GM23248 (cell line): Measurements from ENCODE around the gene GALNT14. TPM values are rescaled to one million over a fixed set of nuclear protein-coding genes. Genes with fewer than 3 reads are reported as not detected.
"Not testable (repeated sequence)": the region's sequence is repeated elsewhere in the genome, so short reads cannot be mapped to it uniquely, and the experiment has no call there.

ENCODE experiments used
- DNase-seq: peaks from one replicate; pipeline ENCODE4 v3.0.0-alpha.2; 2015
- H2AFZ ChIP-seq: fragments of 200-600 bp; sonication (generic); 2 replicates; pipeline ENCODE4 v1.6.1; 2016; ENCODE audit warnings: antibody characterized with exemption
- H3F3A ChIP-seq: fragments of 200-600 bp; sonication (generic); 2 replicates; pipeline ENCODE4 v1.6.1; 2016; ENCODE audit warnings: mild to moderate bottlenecking, antibody characterized with exemption, mixed run types; ENCODE audit not compliant: insufficient read depth
- H3K27ac ChIP-seq: fragments of 200-600 bp; sonication (generic); 2 replicates; pipeline ENCODE4 v1.5.1; 2016; ENCODE audit warnings: mild to moderate bottlenecking
- H3K27me3 ChIP-seq: fragments of 200-600 bp; sonication (generic); replicated peaks from 2 replicates; pipeline ENCODE4 v1.6.1; 2016; ENCODE audit warnings: mild to moderate bottlenecking; ENCODE audit not compliant: insufficient read depth
- H3K36me3 ChIP-seq: fragments of 200-600 bp; sonication (generic); 2 replicates; pipeline ENCODE4 v1.6.1; 2016; ENCODE audit warnings: low read depth, mild to moderate bottlenecking
- H3K4me1 ChIP-seq: fragments of 200-600 bp; sonication (generic); 2 replicates; pipeline ENCODE4 v1.6.1; 2016; ENCODE audit warnings: mild to moderate bottlenecking; ENCODE audit not compliant: insufficient read depth
- H3K4me2 ChIP-seq: fragments of 200-600 bp; sonication (generic); one replicate; pipeline ENCODE4 v1.6.1; 2016; ENCODE audit warnings: mild to moderate bottlenecking; ENCODE audit not compliant: unreplicated experiment
- H3K4me3 ChIP-seq: fragments of 200-600 bp; sonication (generic); 2 replicates; pipeline ENCODE4 v1.5.1; 2016; ENCODE audit warnings: mild to moderate bottlenecking
- H3K79me2 ChIP-seq: fragments of 200-600 bp; sonication (generic); 2 replicates; pipeline ENCODE4 v1.6.1; 2016; ENCODE audit warnings: mild to moderate bottlenecking; ENCODE audit not compliant: insufficient read depth
- H3K9ac ChIP-seq: fragments of 200-600 bp; sonication (generic); 2 replicates; pipeline ENCODE4 v1.6.1; 2016; ENCODE audit warnings: mild to moderate bottlenecking
- H3K9me2 ChIP-seq: fragments of 200-600 bp; sonication (generic); 2 replicates; pipeline ENCODE4 v1.6.1; 2016; ENCODE audit warnings: mixed run types, mild to moderate bottlenecking, moderate library complexity; ENCODE audit not compliant: insufficient read depth
- H3K9me3 ChIP-seq: fragments of 200-600 bp; sonication (generic); one replicate; pipeline ENCODE4 v1.6.1; 2017; ENCODE audit warnings: low read depth
- H4K20me1 ChIP-seq: fragments of 200-600 bp; sonication (generic); 2 replicates; pipeline ENCODE4 v1.6.0; 2016; ENCODE audit not compliant: insufficient read depth
- EZH2 ChIP-seq: fragments of 200-600 bp; sonication (generic); IDR thresholded peaks from 2 replicates; pipeline ENCODE4 v1.6.1; 2018; ENCODE audit warnings: antibody characterized with exemption, mild to moderate bottlenecking; ENCODE audit not compliant: insufficient read depth, poor library complexity, severe bottlenecking
- EZH2phosphoT487 ChIP-seq: fragments of 200-600 bp; sonication (generic); IDR thresholded peaks from 2 replicates; pipeline ENCODE4 v1.6.1; 2018; ENCODE audit warnings: antibody characterized with exemption, moderate library complexity, mild to moderate bottlenecking, low read depth; ENCODE audit not compliant: insufficient read depth
- WGBS, 2 experiments: methylation state at CpG; one replicate each; pipeline ENCODE4 v1.1.6; 2015 to 2017; ENCODE audit warnings: low lambda C conversion rate in 2 of 2, low coverage in 1 of 2; ENCODE audit errors: missing lambda C conversion rate in 2 of 2; 5-methylcytosine and 5-hydroxymethylcytosine counted together
- in situ Hi-C: fragments of 300-500 bp; cut with MboI; formaldehyde crosslinking; loops from 2 replicates; pipeline ENCODE4 v1.15.0; 2020
- polyA plus RNA-seq: library from polyadenylated mRNA; unstranded; fragments of >200 nt; fragmentation: Nextera tagmentation; extraction: Ambion mirVana; gene quantifications from 2 replicates; pipeline ENCODE4 v1.2.1, GENCODE V29; 2016
- total RNA-seq: library from RNA; depleted of rRNA; stranded (reverse); fragments of >200 nt; shearing (Covaris generic); gene quantifications from 2 replicates; pipeline ENCODE4 v1.2.3, GENCODE V29; 2014; rRNA removed

The GALNT14 gene
- 1.4 and 3.5 TPM in 2 replicates for total RNA-seq
- 2.3 and 3.2 TPM in 2 replicates for polyA plus RNA-seq

GRCh38 chr2:31138037-31138962 lies at the start of gene GALNT14:
GALNT14 (minus strand) TSS chr2:31138440; CDS start chr2:31138086, 354 bp downstream.
- H3K9ac ChIP-seq: peak within 1 kb of the TSS; percentile 42
- H3F3A ChIP-seq: no peaks in the 10 kb centered on the region
- H4K20me1 ChIP-seq: no peaks in the 10 kb centered on the region
- H3K9me3 ChIP-seq: no peaks in the 10 kb centered on the region
- H3K79me2 ChIP-seq: no peaks in the 10 kb centered on the region
- H3K27ac ChIP-seq: no peak within 1 kb of the TSS
- peak within 1 kb of the TSS; percentile 86 for H2AFZ ChIP-seq
- in situ Hi-C loops: no loop called here
- no peaks in the 10 kb centered on the region for H3K36me3 ChIP-seq
- 4 to 5% methylated on average over 56 to 91 of the region's 95 CpGs for WGBS, 2 experiments
- peaks cover 22% of the 10 kb centered on the region for H3K27me3 ChIP-seq
- peak within 1 kb of the TSS; percentile 78 for H3K4me3 ChIP-seq
- H3K4me2 ChIP-seq: peak within 1 kb of the TSS; percentile 82
- H3K4me1 ChIP-seq: no peaks in the 10 kb centered on the region
- no peaks in the 10 kb centered on the region for H3K9me2 ChIP-seq
- peak; percentile 82 for DNase-seq
- TF ChIP-seq EZH2 (no peak), EZH2phosphoT487 (no peak)

GRCh38 chr2:31187166-31187565 lies 48.9 kb upstream of the GALNT14 start:
- Histone ChIP-seq H3K27me3 (peaks cover 22% of the 10 kb centered on the region), H3K9me2 (no peaks in the 10 kb centered on the region), H3K79me2 (no peaks in the 10 kb centered on the region), H3K9me3 (no peaks in the 10 kb centered on the region), H3K9ac (no peak overlapping the region), H3F3A (no peaks in the 10 kb centered on the region), H3K36me3 (no peaks in the 10 kb centered on the region), H3K27ac (no peak overlapping the region), H3K4me1 (no peaks in the 10 kb centered on the region), H4K20me1 (no peaks in the 10 kb centered on the region), H3K4me2 (no peak overlapping the region), H2AFZ (no peak overlapping the region), H3K4me3 (no peak overlapping the region)
- WGBS, 2 experiments: 57 to 66% methylated on average over 3 to 4 of the region's 4 CpGs
- in situ Hi-C loops: no loop called here
- TF ChIP-seq EZH2phosphoT487: no peak
- DNase-seq: no peak

- H3K4me2 ChIP-seq, H3K36me3 ChIP-seq, in situ Hi-C loops, H4K20me1 ChIP-seq, H3K9me3 ChIP-seq, H3K4me1 ChIP-seq, DNase-seq, H3K9me2 ChIP-seq, H3K9ac ChIP-seq, H3K79me2 ChIP-seq, H2AFZ ChIP-seq, H3K27ac ChIP-seq, H3F3A ChIP-seq, H3K4me3 ChIP-seq: not testable (repeated sequence)
- peaks cover 22% of the 10 kb centered on the region for H3K27me3 ChIP-seq
- 77% methylated on average over 7 of the region's 7 CpGs for WGBS, 2 experiments
These were observed 45.7 kb upstream of the GALNT14 start for GRCh38 chr2:31183973-31184372.

GRCh38 chr2:31176742-31177141 lies 38.5 kb upstream of the GALNT14 start:
- Histone ChIP-seq H3K4me3 (no peak overlapping the region), H3K9me2 (no peaks in the 10 kb centered on the region), H3K9me3 (no peaks in the 10 kb centered on the region), H3K9ac (no peak overlapping the region), H3K79me2 (no peaks in the 10 kb centered on the region), H3K4me2 (no peak overlapping the region), H3K4me1 (no peaks in the 10 kb centered on the region), H4K20me1 (no peaks in the 10 kb centered on the region), H3K27me3 (no peaks in the 10 kb centered on the region; the same call in 1 of the 2 replicates), H3K36me3 (no peaks in the 10 kb centered on the region), H3K27ac (no peak overlapping the region), H3F3A (no peaks in the 10 kb centered on the region), H2AFZ (no peak overlapping the region)
- WGBS, 2 experiments: 66 to 67% methylated on average over 10 of the region's 10 CpGs
- TF ChIP-seq EZH2: no peak
- no peak for TF ChIP-seq EZH2phosphoT487
- in situ Hi-C loops: no loop called here
- no peak for DNase-seq
